Measurements from ENCODE around the gene CPN2. TPM values are rescaled to one million over a fixed set of nuclear protein-coding genes. Genes with fewer than 3 reads are reported as not detected.

CPN2 gene
- total RNA-seq, 1 experiment from 2014 or later: not detected

DNA sequence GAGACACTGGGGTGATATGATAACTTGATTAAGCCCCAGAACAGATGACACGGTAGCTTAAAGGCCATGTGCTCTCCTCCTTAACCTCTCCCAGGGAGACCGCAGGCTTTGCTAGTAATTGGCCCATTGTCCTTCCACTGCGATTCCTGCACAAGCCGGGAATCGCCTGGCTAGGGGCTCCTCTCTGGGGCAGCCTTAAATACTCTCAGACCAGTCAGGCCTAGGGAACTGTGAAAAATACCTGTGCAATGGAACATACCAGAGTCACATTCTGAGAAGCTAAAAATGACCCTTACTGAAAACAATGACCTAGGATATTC, 56.3 kb downstream of the CPN2 start:
- DNase-seq (ENCODE audit: low read depth): no peak

DNA sequence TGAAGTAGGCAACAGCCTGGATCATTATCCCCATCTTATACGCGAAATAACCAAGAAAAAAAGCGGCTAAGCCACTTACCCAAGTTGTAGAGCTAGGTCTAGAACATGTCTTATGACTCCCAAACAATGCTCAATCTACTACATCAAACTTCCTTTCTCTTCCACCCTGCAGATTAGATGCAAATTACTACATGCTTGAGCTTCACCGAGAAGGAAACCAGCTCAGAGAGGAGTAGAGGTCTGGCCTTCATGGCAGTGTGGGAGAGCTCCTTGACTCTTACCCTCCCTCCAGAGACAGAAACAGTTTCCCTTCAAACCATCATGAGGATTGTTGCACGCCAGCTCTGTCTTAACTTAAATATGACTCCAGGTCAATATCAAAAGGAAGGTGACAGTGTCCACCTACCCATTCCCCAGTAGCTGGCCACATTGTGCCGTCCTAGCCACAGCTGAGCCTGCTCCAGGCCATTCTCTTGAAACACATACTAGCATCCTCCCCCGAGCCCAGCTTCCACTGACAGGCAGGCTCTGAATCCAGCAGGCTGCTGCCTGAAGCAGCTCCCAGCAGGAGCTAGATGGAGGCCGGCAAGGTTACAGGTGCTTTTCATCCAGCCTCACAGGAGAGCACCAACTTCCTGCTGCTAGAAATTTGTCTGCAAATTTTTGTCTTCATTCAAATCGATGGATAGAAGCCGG, 56.8 kb downstream of the CPN2 start:
- DNase-seq (ENCODE audit: low read depth): no peak

DNA sequence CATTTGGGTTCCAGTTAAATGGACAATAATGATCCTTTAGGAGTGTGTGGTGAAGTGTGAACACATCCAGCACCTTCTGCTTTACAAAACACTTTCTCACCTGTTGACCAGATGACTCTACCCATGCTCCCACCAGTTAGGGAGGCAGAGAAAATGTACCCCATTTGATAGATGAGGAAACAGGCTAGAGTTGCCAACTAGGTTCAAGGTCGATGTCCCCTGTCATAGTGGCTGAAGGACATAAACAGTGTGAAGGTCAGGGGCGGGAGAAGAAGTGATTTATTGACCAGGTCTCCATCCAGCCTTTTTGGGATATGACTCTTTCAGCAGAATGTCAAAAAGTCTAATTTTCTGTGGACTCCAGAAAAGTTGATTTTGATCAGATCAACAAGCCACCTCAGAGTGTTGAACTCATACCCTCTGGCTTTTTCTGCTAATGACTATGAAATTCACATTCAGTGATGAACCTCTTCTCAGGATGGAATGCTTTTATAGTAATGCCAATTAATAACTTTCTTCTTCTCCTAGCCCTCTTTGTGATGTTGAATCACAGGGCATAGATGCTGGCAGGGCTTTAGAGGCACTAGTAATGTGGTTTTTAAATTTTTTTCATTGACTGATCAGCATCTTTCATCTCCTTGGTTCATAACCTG, 57.5 kb downstream of the CPN2 start:
- no peak for DNase-seq (ENCODE audit: low read depth)

DNA sequence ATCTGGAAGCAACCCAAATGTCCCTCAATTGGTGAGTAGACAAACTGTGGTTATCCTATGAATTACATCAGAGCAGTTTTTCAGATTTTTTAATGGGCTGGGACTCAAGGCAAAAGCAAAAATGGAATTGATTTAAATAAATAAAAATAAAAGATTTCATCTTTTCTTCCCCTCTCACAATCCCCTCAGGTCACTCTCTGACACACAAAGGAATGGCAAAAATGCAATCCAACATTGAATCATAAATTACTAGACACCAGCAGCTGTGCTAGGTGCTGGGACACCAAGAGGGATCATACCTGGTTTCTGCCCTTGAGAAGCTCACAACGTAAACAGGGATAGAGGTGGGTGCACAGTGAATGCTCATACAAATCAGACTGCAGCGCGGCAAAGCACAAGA, 58.8 kb downstream of the CPN2 start:
- no peak for DNase-seq (ENCODE audit: low read depth)

Other genes starting within 250 kb of the CPN2 start
- gene HES1, start 215.2 kb downstream of the CPN2 start, total RNA-seq (2014; rRNA removed; shearing (Covaris generic)): 88.3 and 97.8 TPM in 2 replicates
- 2.0 and 2.9 TPM in 2 replicates for gene LRRC15, start 18.4 kb upstream of the CPN2 start, total RNA-seq (2014; rRNA removed; shearing (Covaris generic))
- not detected in 2 replicates for gene GP5, start 47.9 kb upstream of the CPN2 start, total RNA-seq (2014; rRNA removed; shearing (Covaris generic))
- gene ATP13A3, start 135.7 kb upstream of the CPN2 start, total RNA-seq (2014; rRNA removed; shearing (Covaris generic)): 184 and 186 TPM in 2 replicates

All from Daoy (cell line).